ENCODE measurements around the gene PLXNC1. TPM values are rescaled to one million over a fixed set of nuclear protein-coding genes. Genes with fewer than 3 reads are reported as not detected.
A peak's percentile ranks its signal among the peaks of the same experiment; 100 is the strongest.

Gene PLXNC1
- polyA plus RNA-seq, 1 experiment: 4.8 TPM

DNA sequence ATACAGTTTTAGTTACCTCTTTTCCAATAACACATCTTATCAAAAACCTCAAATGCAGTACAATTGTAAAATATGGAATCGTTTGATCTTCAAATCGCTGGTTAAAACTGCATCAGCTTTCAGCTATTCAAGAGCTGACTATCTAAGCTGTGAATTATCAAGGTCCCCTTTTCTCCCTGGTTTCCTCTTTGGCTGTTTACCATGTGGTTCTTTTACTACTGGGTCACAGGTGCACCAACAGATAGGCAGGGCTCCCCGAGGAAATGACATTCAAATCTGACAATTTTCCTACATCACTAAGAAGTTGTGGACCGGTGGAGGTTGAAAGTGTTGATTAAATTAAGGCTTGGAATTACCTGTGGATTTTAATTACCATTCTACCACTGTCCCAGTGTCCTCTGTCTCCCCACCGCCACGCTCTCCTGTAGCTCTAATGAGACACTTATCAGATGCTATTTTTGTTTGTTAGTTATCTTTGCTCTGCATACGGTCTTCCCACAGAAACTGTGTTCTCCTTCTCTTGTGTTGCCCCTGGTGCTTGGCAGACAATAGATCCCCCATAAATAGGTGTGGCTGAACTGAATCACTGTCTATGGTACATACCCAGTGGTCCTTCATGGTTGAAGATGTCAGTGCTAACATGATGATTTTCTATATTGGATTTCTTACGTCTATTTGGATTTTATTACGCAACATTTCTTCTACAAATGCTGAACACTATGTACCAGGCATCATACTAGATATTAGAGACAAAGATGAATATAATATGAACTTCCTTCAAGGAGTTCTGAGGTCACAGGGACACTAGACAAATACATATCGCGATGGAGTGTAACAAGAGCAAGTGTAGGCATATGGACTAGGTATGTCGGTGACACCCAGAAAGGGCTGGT is 20.9 kb upstream of the PLXNC1 start:
- CTCF ChIA-PET: no interaction called here
- Histone ChIP-seq H3K27ac (ENCODE audit: low read depth, low read length) (no peak overlapping the region), H3K27me3 (ENCODE audit: control insufficient read depth, insufficient read depth, low read length) (peaks cover 19% of the 10 kb centered on the region)

DNA sequence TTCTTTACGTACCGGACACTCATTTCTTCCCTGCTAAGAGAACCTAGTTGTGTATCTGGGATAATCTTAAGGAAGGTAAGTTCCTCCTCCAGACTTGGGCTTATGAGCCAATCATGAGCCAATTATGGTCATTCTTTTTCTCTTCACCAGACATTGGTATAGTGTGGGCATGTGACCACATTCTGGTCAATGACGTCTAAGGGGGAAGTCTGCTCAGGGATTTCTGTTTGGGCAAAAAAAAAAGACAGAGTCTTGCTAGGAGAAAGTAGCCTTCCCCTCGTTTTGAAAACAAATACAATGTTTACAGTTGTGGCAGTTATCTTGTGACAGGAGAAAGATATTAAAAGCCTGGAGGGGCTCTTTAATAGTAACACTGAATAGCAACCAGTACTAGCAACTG is 20.1 kb upstream of the PLXNC1 start:
- no peak overlapping the region for H3K27ac ChIP-seq (ENCODE audit: low read depth, low read length)
- TF ChIP-seq, protein P1, sequence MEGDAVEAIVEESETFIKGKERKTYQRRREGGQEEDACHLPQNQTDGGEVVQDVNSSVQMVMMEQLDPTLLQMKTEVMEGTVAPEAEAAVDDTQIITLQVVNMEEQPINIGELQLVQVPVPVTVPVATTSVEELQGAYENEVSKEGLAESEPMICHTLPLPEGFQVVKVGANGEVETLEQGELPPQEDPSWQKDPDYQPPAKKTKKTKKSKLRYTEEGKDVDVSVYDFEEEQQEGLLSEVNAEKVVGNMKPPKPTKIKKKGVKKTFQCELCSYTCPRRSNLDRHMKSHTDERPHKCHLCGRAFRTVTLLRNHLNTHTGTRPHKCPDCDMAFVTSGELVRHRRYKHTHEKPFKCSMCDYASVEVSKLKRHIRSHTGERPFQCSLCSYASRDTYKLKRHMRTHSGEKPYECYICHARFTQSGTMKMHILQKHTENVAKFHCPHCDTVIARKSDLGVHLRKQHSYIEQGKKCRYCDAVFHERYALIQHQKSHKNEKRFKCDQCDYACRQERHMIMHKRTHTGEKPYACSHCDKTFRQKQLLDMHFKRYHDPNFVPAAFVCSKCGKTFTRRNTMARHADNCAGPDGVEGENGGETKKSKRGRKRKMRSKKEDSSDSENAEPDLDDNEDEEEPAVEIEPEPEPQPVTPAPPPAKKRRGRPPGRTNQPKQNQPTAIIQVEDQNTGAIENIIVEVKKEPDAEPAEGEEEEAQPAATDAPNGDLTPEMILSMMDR (IDR thresholded peaks at IDR 0.05; ENCODE audit: low read depth, low read length): no peak
- ChIA-PET CTCF (no interaction called here), POLR2A (no interaction called here)
- no peaks in the 10 kb centered on the region for H3K9me3 ChIP-seq (ENCODE audit: control insufficient read depth, insufficient read depth, low read length)
- peaks cover 21% of the 10 kb centered on the region for H3K27me3 ChIP-seq (ENCODE audit: control insufficient read depth, insufficient read depth, low read length)
- no peak for DNase-seq (ENCODE audit: low read depth, low spot score)
- H3K4me3 ChIP-seq (ENCODE audit: low read depth, low read length): no peak overlapping the region

More for the DNA sequence above, 20.9 kb upstream of the PLXNC1 start:
- Histone ChIP-seq H3K4me3 (ENCODE audit: low read depth, low read length) (no peak overlapping the region), H3K9me3 (ENCODE audit: control insufficient read depth, insufficient read depth, low read length) (no peaks in the 10 kb centered on the region)
- POLR2A ChIA-PET: no interaction called here
- no peak for DNase-seq (ENCODE audit: low read depth, low spot score)
- TF ChIP-seq, protein P1 (IDR thresholded peaks at IDR 0.05; ENCODE audit: low read depth, low read length): no peak

DNA sequence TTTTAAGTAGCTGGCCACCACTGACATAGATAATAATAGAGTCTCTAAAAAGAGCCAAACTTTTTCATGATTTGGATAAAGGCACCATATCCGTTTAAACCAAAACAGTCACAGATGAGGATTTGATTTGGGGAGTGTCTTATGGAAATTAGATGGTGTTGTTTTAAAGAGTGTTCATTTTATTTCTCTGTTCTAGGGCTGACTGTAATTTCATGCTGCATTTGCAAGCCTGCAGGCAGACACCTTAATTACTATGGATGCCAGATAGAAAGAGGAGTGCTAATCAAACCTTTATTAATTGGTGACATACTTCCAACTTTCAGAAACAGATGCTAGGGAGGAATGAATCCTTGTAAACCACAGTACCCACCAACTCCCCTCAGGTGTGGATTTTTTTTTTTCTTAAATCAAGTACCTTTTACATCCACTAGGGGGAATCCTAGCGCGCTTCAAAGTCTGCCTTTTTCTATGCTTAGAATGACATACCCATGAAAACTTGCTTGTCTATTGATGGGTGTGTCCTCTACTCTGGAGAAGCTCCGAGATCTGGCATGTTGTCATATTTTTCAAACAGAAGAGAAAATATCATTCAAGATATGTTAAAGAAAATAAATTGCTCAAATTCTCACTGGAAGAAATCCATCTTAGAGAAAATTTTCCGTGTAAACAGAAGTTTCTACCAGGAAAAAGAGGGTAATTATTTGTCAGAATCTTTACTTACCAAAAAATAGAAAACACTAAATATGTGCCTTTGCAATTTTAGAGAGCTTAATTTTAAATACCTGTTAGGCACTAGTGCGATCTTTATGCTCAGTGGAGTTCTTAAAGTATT is 14.2 kb upstream of the PLXNC1 start:
- H3K9me3 ChIP-seq (ENCODE audit: control insufficient read depth, insufficient read depth, low read length): no peaks in the 10 kb centered on the region
- CTCF ChIA-PET: interaction anchor here (0.6 to 5.6 kb wide), 39 partner anchors 9 to 1400 kb away, joined by 3 to 49 read pairs (median 4); partner anchors contain the start of gene CEP83

DNA sequence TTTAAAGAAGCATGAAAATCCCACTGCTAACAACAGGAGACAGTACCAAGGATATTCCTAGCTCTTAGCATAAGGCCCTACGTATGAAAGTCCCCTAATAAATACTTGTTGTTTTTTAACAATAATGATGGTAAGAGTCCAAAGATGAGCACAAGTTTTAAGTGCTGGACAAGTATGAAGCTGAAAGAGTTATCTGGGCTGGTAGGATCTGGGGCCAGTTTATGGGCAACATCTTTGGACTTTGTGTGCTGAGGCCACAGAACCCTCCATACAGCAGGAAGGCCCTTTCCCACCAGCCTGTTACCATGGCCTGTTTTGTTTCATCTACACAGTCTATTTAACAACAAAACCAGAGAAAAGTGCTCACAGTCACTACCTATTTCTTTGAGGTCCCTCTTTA is 12.5 kb upstream of the PLXNC1 start:
- TF ChIP-seq, protein P1 (IDR thresholded peaks at IDR 0.05; ENCODE audit: low read depth, low read length): no peak
- CTCF ChIA-PET: interaction anchor here (0.8 to 5.6 kb wide), 8 partner anchors 9 to 626 kb away, joined by 3 to 49 read pairs (median 5); no protein-coding TSS in a partner anchor
- POLR2A ChIA-PET: no interaction called here
- no peak for DNase-seq (ENCODE audit: low read depth, low spot score)
- no peak overlapping the region for H3K27ac ChIP-seq (ENCODE audit: low read depth, low read length)
- H3K9me3 ChIP-seq (ENCODE audit: control insufficient read depth, insufficient read depth, low read length): no peaks in the 10 kb centered on the region
- H3K4me3 ChIP-seq (ENCODE audit: low read depth, low read length): no peak overlapping the region
- H3K27me3 ChIP-seq (ENCODE audit: control insufficient read depth, insufficient read depth, low read length): peaks cover 6% of the 10 kb centered on the region

More for the DNA sequence above, 14.2 kb upstream of the PLXNC1 start:
- TF ChIP-seq, protein P1 (IDR thresholded peaks at IDR 0.05; ENCODE audit: low read depth, low read length): peak; percentile 80
- Histone ChIP-seq H3K4me3 (ENCODE audit: low read depth, low read length) (no peak overlapping the region), H3K27ac (ENCODE audit: low read depth, low read length) (no peak overlapping the region), H3K27me3 (ENCODE audit: control insufficient read depth, insufficient read depth, low read length) (peaks cover 7% of the 10 kb centered on the region)
- DNase-seq (ENCODE audit: low read depth, low spot score): peak; percentile 20
- POLR2A ChIA-PET: no interaction called here
